Pancreas (tissue), 10 donors: Measurements from ENCODE around the gene RNASE8. TPM values are rescaled to one million over a fixed set of nuclear protein-coding genes. Genes with fewer than 3 reads are reported as not detected.

Experiments used
- ATAC-seq, 4 donors: fragments of 200-7000 bp; cut with Tn5 transposase; one replicate each; pipeline versions ENCODE4 v1.8.0 to v1.9.1; 2020; ENCODE audit warnings: mild to moderate bottlenecking in 4 of 4, moderate library complexity in 4 of 4
- DNase-seq, 6 donors: peaks; one replicate each; pipeline ENCODE4 v3.0.0-alpha.2; 2020
- FAIRE-seq: peaks from 2 replicates; lab custom pipeline; 2012; peaks lifted over from hg19 to GRCh38; lab: Jason Lieb, UNC
- H3K27ac ChIP-seq, 4 donors: fragments of 200-600 bp; sonication (generic); 1 replicate in 3 of 4; 2 replicates in 1 of 4; pipeline versions ENCODE4 v1.5.0 to v1.8.0; 2020
- H3K27me3 ChIP-seq, 4 donors: fragments of 200-600 bp; one replicate each; pipeline ENCODE4 v1.8.0; 2021
- H3K36me3 ChIP-seq, 3 donors: fragments of 200-600 bp; sonication (generic) in 1 of 3; one replicate each; pipeline versions ENCODE4 v1.5.0 to v1.8.0; 2020 to 2021
- H3K4me1 ChIP-seq, 3 donors: fragments of 200-600 bp; one replicate each; pipeline ENCODE4 v1.8.0; 2021
- H3K4me3 ChIP-seq, 4 donors: fragments of 200-600 bp; sonication (generic) in 2 of 4; one replicate each; pipeline versions ENCODE4 v1.5.0 to v1.8.0; 2020 to 2021
- H3K9me3 ChIP-seq, 4 donors: fragments of 200-600 bp; one replicate each; pipeline ENCODE4 v1.8.0; 2021
- WGBS, 2 donors: extraction: QIAGEN DNeasy Blood & Tissue Kit; methylation state at CpG; one replicate each; pipeline ENCODE4 v1.1.7; 2013; 5-methylcytosine and 5-hydroxymethylcytosine counted together
- intact Hi-C, 3 donors: fragments of 100-400 bp; cut with DNase I; formaldehyde crosslinking; loops; one replicate each; pipeline versions ENCODE4 v1.11.1 to v1.14.2; 2022
- polyA plus RNA-seq, 2 donors: library from polyadenylated mRNA; stranded (reverse); fragments of 200-250 nt; gene quantifications; one replicate each; pipeline ENCODE4 v1.2.3, GENCODE V29; 2013
- total RNA-seq, 6 donors: library from RNA; stranded (reverse); fragmentation: NEBNext Ultra II Directional in 4 of 6; extraction: Animal tissue kit (Norgen Biotek cat#: 25700) in 4 of 6; gene quantifications; one replicate each; pipeline versions ENCODE4 v1.2.1 to v1.2.4, GENCODE V29; 2021 to 2023
- TF ChIP-seq, protein P1 (sequence below), 4 donors: fragments of 200-600 bp; sonication (generic) in 3 of 4; IDR thresholded peaks; one replicate each; pipeline versions ENCODE4 v1.5.0 to v1.8.0; 2021; ENCODE audit warnings: antibody characterized with exemption in 4 of 4
- donor health status: healthy with polysubstance abuse.
- donor health status: DM: no; HTN: no; CAD: no; lungs with moderate emphysema.
- donor health status: DM: no; HTN: no; CAD: no.
- donor health status: control.
- donor health status: control.
- donor health status: Bipolar disorder and iron deficiency.
- donor health status: DM: yes; HTN: yes; CAD: no.
- donor health status: DM: no; HTN: no; CAD: no.
- donor health status: DM: no; HTN: no; CAD: no.
- donor health status: DM: yes; HTN: yes; CAD: no.

RNASE8 gene
- total and polyA plus RNA-seq, 8 donors: not detected

DNA sequence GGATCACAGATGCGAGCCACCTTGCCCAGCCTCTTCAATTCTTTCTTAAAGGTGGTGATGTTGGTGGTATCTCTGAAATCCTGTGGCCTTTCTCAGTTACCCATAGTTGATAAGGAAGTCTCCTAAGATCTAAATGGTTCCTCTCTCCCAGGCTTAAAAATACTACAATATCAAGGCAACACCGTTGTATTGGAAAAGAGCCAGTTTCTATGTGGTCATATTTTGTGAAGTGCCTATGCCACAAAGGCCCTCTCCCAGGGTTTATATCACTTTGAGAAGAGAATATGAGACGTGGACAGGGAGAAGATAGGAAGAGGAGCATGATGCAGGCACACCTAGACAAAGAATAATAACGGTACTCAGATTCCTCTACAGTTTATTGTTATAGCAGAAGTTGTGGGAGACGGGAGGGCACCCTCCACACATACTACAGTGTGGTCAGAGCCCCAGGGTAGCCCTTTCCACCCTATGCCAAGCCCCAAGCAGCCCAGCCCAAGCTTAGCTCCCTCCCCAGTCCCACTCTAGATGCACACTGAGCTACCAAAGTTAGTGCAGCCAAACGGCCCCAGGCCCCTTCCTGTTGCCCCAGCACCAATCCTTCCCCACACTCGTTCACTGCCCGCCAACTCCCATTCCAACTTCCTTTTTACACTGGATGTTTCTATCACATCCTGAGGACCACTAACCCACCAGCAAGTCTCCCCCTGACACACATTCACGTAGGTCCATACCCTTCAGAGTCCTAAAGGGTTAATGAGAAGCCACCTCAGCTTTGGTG is 41.0 kb upstream of the RNASE8 start:
- no peak overlapping the region for H3K4me3 ChIP-seq
- no peak for FAIRE-seq
- H3K27me3 ChIP-seq: no peaks in the 10 kb centered on the region
- TF ChIP-seq, protein P1, sequence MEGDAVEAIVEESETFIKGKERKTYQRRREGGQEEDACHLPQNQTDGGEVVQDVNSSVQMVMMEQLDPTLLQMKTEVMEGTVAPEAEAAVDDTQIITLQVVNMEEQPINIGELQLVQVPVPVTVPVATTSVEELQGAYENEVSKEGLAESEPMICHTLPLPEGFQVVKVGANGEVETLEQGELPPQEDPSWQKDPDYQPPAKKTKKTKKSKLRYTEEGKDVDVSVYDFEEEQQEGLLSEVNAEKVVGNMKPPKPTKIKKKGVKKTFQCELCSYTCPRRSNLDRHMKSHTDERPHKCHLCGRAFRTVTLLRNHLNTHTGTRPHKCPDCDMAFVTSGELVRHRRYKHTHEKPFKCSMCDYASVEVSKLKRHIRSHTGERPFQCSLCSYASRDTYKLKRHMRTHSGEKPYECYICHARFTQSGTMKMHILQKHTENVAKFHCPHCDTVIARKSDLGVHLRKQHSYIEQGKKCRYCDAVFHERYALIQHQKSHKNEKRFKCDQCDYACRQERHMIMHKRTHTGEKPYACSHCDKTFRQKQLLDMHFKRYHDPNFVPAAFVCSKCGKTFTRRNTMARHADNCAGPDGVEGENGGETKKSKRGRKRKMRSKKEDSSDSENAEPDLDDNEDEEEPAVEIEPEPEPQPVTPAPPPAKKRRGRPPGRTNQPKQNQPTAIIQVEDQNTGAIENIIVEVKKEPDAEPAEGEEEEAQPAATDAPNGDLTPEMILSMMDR (IDR thresholded peaks at IDR 0.05): no peak
- no peaks in the 10 kb centered on the region for H3K4me1 ChIP-seq
- H3K27ac ChIP-seq: no peak overlapping the region
- H3K9me3 ChIP-seq: no peaks in the 10 kb centered on the region
- ATAC-seq: no peak
- 71 to 78% methylated on average over 9 of the region's 9 CpGs for WGBS, 2 donors
- intact Hi-C loops: loop anchor here in 1 of 3 donors (5.0 kb wide), 1 partner anchor 76 kb away; no protein-coding TSS in a partner anchor
- H3K36me3 ChIP-seq: peaks cover 0 to 26% (median 0%) of the 10 kb centered on the region in 3 donors
- DNase-seq: no peak

DNA sequence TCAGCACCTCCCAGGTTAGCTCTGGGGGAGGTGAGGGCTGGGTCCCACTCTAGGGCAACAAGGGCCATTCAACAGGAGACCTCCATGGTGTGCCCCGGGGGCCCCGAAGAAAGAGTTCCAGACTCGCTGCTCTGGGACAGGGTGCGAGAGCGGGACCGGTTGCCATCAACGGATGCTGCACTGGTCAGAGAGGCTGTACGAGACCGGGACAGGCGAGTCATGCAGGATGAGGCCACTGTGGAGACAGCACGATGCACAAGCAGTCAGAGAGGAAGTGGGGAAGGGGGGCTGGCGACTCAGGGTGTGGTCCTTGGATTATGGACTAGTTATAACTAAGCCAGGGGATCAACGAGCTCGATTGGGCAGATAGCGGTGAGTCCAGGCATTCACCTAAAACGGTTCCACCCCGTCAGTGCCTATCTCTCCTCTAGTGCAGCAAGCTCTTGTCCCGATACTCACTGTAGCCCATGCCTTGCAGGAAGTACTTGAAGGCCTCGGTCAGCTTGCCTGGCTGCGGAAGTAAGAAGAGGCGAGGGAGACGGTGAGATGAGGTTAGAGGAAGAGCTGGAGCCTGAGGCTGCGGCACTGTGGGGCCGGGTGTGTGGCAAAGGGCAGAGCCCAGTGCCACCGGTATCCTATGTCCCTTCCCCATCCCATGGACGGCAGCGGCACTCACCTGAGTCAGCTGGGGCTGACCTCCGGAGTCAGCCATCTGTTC is 39.9 kb upstream of the RNASE8 start:
- no peak for FAIRE-seq
- peaks cover 0 to 26% (median 0%) of the 10 kb centered on the region in 3 donors for H3K36me3 ChIP-seq

DNA sequence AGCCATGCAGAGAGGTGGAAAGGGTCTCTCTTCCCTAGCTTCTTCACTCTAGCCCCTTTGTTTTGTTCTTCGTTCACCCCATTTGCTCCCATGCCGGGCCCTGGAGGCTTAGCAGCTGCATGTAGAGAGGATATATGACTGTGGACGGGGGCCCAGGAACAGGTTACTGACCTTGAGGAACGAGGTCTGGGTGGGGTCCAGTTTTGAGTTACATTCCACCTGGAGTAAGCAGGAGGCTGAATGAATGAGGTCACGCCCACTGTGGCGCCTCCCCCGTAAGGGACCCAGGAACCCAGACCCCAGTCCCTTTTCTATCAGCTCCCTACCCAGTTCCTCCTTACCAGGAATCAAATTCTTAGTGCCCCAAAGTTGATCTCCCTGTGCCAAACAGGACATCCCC is 39.3 kb upstream of the RNASE8 start:
- DNase-seq: no peak
- FAIRE-seq: no peak
- no peak for ATAC-seq
- H3K36me3 ChIP-seq: peaks cover 0 to 26% (median 0%) of the 10 kb centered on the region in 3 donors
- TF ChIP-seq, protein P1 (IDR thresholded peaks at IDR 0.05): no peak
- no peaks in the 10 kb centered on the region for H3K9me3 ChIP-seq
- intact Hi-C loops: loop anchor here in 1 of 3 donors (5.0 kb wide), 1 partner anchor 74 kb away; no protein-coding TSS in a partner anchor
- no peaks in the 10 kb centered on the region for H3K4me1 ChIP-seq
- H3K4me3 ChIP-seq: no peak overlapping the region
- WGBS, 2 donors: 78 to 81% methylated on average over 7 of the region's 7 CpGs
- no peaks in the 10 kb centered on the region for H3K27me3 ChIP-seq
- H3K27ac ChIP-seq: no peak overlapping the region

More for the DNA sequence above, 39.9 kb upstream of the RNASE8 start:
- no peaks in the 10 kb centered on the region for H3K4me1 ChIP-seq
- WGBS, 2 donors: 83 to 84% methylated on average over 28 of the region's 28 CpGs
- H3K4me3 ChIP-seq: no peak overlapping the region
- intact Hi-C loops: loop anchor here in 1 of 3 donors (5.0 kb wide), 1 partner anchor 75 kb away; no protein-coding TSS in a partner anchor
- H3K9me3 ChIP-seq: no peaks in the 10 kb centered on the region
- ATAC-seq (no peak), DNase-seq (no peak)
- TF ChIP-seq, protein P1 (IDR thresholded peaks at IDR 0.05): no peak
- no peak overlapping the region for H3K27ac ChIP-seq
- H3K27me3 ChIP-seq: no peaks in the 10 kb centered on the region

DNA sequence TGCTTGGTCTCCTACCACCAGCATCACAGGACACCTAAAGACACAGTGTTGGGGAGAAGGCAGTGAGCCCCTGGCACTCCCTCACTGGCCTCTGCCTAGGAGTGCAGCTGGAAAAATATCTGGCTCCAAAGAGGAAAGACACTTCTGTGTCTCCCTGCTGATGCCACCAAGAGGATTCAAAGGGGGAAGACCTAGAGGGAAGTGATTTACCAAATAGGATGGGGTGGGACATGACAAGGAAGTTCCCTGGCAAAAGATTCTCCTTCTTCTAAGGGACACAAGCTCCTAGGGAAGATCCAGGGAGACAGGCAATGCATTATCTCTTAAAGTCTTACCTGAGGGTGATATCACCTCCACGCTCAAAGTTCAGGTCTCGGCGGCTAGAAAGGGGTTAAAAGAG is 38.8 kb upstream of the RNASE8 start:
- peaks cover 0 to 3% (median 1%) of the 10 kb centered on the region in 3 donors for H3K4me1 ChIP-seq
- H3K27me3 ChIP-seq: no peaks in the 10 kb centered on the region
- intact Hi-C loops: loop anchor here in 1 of 3 donors (5.0 kb wide), 1 partner anchor 74 kb away; no protein-coding TSS in a partner anchor
- ATAC-seq (no peak), FAIRE-seq (no peak), DNase-seq (no peak)
- TF ChIP-seq, protein P1 (IDR thresholded peaks at IDR 0.05): no peak
- no peaks in the 10 kb centered on the region for H3K9me3 ChIP-seq
- WGBS, 2 donors: 93 to 96% methylated on average over 3 of the region's 3 CpGs
- H3K27ac ChIP-seq: no peak overlapping the region
- peaks cover 0 to 26% (median 0%) of the 10 kb centered on the region in 3 donors for H3K36me3 ChIP-seq
- H3K4me3 ChIP-seq: no peak overlapping the region
